CD4-positive, alpha-beta T cell treated with Interleukin-6 for 4 hours (primary cell): ENCODE measurements around the gene STON2.
A peak's percentile ranks its signal among the peaks of the same experiment; 100 is the strongest.

Experiments
- DNase-seq: peaks from one replicate; pipeline ENCODE4 v3.0.0-alpha.2; 2020; ENCODE audit warnings: mixed read lengths

The STON2 gene

DNA sequence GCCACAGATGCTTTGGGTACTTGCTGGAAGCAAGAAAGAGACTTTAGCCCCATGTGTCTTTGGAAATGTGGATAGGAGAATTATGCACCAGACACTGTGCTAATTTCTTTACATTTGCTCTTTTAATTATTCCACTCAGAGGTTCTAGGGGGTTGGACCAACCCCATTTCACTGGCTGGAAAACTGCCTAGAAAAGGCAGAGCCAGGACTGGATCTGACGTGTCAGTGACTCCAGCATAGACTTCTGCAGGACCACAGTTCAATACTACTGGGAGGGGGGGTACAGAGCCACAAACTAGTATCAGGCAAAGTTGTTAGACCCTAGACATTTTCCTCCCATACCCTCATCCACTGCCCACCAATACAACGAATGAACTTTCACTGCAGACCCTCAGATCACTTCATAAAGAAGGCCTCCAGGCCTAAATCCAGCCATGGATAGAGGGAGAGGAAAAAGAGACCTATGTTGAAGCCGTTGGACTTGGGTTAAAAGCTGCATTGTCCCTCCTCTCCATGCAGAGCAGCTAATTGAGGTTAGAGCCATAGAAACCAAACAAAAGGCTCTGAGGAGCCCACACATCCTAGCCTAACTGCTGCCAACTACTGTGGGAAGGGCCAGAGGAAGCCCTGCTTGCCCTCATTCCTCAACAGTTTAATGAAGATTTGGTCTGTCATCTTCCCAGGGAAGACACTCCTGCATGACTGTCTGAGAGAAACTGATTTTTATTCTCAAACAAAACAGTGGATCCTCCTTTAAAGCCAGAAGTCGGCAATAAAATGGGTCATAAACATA is 68.7 kb downstream of the STON2 start:
- no peak for DNase-seq

DNA sequence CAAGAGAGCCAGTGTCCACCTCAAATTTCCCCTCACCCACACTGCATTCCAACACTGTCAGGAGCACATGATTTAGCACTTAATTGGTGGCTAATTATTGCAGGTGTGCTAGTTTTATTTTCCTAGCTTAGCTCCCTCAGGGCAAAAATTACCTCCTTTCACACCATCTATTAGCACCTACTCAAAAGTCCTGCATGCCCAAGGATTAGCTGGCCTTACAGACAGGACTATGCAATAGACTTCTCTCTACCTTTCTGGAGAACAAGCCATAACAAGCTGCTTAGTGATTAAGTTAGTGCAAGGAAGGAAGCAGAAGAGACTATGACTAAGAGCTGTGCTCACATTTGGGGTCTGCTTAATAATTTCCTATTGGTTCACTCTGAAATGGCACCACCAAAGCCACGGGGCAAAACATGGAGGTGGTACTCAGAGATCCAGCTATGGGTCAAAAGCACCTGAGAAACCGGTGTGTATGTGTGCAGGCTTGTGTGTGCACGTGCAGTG is 69.5 kb downstream of the STON2 start:
- no peak for DNase-seq

DNA sequence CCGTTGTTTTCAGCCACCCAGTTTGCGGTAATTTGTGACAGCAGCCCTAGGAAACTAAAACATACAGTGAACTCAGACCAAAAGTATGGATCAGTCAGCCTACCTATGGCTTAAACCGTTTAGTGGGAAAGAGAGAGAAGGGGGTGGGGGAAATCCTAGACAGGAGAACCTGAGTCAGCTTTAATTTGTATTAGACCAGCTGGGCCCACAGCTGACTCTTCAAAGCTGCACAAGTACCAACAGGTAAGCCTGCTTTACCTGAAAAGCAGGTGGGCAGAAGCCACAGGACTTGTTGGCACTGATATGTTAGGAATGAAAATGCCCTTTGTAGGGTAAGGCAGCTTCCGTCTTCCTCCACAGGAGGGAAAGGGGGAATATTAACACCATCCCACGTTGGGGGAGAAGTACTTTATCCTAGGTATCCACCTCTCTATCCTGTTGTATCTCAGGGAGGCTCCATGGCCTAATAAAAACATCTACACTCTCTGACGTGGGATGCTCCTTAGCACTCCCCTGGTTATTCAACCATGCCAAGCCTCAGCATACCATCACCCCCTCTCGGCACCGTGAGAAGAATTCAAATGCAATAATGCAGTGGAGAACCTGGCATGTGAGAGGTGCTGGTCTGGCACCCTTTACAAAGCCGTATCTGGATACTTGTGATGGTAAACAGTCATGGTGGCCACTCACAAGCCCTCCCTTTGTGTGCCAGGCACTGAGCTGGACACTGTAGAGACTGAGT is 70.3 kb downstream of the STON2 start:
- DNase-seq: no peak

DNA sequence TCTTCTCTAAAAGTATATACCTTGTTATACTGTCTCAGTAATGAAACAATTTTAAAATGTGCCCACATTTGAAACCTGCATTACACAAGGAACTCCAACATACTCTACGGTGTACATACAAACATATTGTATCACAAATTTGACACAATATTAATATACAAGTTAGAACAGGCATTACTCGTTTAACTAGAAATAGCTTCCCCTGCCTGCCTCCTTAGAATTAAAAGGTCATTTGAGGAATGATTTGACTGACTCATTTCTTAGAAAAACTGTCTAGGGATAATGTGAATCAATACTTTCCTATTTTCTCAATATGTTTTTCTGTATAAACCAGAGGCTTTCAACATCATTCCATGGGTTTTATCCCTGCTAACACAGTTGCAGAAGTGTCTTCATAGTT is 73.7 kb downstream of the STON2 start:
- no peak for DNase-seq

DNA sequence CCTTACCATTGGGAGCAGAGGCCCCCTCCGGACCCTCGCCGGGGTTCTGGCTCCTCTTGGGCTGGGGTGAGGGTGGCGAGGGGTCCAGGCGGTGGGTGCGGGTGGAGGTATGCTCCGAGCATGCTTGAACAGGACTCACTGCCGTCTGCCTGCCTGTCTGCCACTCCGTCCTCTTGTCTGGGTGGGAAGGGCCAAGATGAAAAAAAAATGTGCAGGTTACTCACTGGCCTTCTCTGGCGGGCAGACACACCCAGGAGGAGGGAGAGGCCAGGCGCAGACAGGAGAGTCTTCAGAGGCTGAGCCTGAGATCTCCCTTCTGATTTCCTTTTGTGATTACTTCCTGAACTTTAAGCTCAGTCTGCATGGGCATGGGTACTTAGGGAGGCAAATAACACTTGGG is 76.1 kb downstream of the STON2 start:
- no peak for DNase-seq

DNA sequence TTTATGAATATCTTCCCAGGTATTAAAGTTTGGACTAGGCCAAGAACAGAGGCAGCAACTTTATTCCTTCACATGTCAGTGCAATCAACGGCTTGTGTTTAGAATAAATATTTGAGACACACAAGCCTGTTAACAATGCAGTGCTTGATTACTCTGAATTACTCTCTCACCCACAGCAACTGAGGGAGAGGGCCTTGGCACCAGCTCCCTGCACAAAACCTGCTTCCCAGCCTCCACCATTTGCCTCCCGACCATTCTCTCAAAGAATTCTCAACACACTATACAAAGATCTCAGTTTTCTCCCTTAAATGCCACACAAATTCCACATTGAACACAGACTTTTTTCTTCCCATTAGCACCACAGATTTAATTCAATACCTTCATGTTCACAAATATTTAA is 77.0 kb downstream of the STON2 start:
- no peak for DNase-seq

DNA sequence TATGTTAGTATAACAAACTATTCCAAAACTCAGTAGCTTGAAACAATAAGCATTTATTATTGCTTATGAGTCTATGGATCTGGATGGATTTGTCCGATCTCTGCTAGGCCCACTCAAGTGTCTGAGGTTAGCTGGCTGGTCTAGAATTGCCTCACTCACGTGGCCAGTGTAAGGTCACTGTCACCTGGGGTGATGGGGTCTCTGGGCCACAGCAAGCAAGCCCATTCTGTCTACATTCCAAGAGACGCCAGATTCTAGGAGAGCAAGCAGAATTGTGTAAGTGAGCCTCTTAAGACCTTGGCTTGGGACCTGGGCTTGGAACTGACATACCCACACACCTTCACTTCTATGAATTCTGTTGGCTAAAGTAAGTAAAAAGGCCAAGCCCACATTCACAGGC is 80.2 kb downstream of the STON2 start:
- DNase-seq: no peak

DNA sequence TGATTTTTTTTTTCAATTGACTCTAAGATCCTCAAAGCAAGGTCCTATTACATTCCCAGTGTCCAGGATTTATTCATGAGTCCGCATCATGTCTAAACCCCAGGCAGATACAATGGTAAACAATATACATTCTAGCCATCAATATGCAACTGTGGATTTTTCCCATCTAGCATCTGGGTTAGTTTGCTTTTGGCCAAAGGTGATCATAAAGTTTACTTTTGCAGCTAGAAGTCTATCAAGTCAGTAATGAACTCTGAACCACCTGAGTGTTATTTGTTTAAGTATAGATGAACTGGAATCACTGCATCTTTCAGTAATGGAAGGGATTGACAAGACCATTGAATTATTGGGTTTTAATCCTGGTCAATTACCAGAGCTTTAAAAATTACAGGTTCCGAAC is 80.8 kb downstream of the STON2 start:
- no peak for DNase-seq

DNA sequence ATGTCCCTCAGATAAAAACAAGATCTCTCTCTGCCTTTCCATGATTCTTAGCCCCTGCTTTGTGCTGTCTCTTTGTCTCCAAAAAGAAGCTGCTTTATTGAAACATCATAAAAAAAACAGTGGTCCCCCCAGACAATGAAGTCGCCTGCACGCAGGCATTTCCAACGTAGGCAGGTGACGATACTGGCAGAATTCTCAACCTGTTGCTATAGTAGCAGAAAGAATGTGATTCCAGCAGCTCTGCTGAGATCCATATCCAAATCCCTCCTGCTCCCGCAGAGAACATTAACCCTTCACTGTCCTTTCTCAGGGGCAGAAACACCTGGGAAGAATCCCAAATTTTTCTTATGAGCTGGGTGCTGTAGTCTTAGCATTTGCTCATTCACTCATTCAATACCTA is 84.8 kb downstream of the STON2 start:
- DNase-seq: no peak

DNA sequence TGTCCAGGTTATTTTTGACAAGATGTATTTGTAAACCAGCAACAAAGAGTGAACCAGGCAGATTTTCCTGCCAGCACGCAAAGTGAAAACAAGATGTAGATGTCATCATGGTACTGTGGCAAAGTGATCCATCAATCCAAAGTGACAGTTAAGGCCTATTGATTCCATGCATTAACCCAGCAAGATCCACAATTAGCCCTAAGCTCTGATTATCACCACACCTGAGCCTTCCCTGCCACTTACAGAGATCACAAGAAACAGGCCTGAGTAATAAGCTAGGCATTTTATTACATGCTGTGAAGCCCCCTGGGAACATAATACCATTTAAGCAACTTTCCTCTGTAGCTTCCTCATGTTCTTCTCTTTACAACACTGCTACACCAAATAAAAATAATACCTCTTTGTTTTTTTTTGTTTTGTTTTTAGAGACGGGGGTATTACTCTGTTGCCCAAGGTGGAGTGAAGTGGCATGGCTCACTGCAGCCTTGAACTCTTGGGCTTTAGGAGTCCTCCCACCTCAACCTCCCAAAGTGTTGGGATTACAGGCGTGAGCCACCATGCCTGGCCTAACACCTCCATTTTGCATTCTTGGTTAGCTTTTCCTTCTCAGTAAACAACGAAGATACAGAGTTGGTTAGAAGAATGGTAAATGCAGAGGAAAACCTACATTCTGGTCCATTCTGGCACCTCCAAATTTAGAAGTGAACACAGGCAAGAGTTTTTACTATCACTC is 85.5 kb downstream of the STON2 start:
- no peak for DNase-seq

DNA sequence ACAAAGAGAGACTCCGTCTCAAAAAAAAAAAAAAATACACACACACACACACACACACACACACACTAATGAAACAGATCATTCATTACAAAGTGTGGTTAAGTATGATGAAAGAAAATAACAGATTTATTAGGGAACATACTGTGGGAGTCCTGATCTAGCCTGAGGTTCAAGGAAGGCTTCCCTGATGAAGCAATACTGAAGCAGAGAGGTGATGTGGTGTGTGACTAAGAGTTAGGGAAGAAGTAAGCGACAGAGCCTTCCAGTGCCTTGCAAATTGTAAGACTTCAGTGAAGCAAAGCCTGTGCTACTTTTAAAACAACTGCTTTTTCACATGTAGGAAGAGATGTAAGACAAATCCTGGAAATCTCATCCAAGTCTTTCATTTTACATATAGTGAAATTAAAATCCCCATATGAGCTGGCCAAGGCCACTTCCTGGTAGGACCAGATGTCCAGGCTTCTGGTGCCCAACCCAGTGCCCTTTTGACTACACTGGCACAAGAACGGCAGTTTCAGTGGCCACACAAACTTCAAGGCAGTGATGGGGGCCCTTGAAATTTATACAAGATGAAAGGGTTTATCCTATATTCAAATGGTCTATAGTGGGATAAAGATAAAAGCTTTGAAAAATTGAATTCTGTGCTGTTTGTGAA is 86.2 kb downstream of the STON2 start:
- no peak for DNase-seq

DNA sequence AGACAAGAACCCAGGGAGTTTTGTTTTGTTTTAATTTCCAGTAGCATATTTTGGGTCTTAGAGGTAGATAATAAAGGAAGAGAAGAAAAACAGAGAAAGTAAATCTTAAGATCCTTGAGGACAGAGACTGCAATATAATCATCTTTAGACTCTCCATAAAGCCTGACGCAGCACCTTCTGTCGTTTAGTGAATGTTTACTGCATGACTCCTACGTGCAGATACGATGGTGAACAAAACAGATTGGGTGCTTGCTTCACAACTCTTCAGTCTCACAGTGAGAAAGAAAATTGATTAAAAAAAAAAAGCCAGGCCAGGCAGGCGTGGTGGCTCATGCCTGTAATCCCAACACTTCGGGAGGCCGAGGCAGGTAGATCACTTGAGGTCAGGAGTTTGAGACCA is 86.9 kb downstream of the STON2 start:
- DNase-seq: no peak

DNA sequence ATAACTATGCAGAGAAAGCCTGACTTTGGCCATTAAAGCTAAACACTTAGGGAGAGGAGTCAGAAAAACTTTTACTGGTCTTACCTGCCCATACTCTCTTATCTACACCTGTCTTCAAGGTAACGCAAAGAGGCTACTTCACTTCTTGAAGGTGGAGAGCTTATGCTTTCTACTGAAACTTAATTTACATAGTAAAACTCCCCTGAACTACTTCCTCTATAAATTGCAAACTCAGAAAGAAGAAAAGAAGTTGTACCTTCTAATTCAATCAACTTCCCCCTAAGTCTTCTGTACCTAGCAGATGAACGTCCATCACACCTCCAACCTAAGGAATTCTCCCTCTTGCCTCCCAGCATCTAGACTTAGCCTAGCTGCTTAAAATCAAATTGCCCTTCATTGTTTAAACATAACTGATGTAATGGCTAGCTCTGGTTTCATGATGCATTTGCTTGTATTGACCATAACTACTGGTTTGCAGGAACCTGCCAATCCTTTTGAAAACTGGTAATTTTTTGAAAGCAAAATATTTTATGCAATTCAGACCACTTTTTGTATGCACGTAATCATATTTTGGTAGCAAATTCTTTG is 87.7 kb downstream of the STON2 start:
- no peak for DNase-seq

DNA sequence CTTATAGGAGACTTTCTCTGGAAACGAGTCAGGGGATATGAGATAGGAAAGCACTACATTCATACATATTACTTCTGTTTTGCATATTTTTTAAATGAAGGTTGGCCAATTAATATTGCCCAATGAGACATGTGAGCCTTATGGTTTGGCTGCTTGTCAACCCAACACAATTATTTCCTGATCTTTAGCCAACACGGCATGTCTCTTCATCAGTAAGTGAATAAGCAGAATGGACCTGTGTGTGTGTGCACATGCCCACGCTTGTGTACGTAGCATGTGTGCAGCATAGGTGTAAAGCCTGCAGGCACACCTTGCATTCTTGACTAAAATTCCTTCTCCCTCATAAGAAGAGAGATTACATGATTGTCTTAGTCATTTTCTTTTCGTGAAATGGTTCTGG is 88.3 kb downstream of the STON2 start:
- DNase-seq: no peak

DNA sequence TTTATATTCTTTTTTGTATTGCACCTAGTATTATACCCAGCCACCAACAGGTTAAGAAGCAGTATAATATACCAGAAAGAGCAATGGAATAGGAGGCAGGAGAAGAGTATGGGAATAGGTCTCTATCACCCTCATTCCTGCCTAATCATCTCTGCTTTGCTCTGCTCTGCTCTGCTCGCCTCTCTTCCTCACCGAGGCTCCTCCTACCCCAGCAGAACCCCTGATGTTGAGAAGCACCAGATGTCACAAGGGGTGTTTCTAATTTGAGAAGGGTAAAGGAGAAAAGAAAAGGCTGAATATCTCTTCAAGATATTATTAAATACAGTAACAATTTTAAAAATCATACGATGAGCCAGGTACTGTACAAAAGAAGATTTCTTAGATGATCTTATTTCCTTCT is 89.0 kb downstream of the STON2 start:
- DNase-seq: no peak

DNA sequence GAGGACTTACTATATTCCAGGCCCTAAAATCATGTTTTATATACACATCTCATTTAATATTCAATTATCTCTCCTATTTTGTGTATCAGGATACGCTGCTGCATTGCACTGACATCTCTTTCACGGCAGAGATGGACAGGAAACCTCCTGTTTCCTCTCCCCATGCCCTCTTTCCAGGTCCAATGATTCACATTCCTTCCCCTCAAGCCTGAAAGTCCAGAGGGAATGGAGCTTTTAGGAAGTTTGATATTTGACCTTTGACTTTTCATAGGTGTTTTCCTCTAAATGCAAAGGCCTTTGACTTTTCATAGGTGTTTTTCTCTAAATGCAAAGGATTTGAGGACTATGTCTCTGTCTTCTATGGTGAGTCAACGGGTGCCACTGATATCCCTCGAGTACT is 89.5 kb downstream of the STON2 start:
- no peak for DNase-seq

DNA sequence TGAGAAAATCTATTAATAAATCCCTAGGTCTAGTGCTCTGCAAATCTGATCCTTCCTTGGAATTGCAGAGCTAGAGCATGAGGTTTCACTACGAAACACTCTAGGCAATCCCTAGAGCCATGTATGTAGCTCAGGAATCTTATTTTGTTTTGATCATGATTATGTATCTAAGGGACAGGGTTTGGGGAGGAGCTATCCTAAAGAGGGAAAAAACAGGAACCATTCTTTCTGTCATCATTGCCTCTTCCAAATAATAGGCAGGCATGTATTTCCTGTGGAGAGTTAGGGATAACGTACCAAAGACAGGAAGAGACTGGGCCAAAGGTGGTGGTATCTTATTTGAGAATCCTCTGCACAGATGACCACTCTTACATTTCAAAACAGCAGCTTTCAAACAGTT is 90.6 kb downstream of the STON2 start:
- DNase-seq: no peak

DNA sequence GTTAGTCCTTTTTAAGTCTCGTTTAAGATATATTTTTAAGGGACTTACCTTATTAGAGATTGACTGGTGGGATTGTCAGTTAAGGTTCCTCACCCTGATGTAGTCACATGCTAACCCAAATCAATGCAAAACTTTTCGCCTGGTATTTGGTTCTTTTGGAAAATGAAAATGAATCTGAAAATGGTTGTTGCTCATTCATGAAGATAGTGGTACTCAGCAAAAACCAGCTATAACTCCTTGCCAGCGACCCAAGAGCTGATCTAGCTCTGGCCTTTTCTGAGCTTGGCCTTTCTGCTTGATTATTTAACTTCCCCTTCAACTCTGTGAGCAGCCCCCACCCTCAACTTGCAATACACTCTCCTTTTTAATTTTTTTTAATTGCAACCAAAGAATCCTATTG is 94.4 kb downstream of the STON2 start:
- DNase-seq: no peak

DNA sequence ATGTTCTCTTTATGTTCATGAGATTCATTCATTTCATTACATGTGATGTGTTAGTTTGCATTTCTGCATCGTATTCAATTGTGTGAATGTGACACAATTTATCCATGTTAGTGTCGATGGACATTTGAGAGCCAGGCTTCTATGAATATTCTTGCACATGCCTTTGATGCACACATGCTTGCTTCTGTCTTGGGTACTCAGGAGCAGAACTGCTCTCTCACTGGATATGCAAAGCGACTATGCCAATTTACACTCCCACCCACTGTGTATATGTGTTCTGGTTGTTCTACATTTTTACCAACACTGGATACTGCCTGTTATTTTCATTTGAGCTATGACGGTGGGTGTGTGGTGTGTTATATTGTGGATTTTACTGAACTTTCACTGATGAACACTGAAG is 95.1 kb downstream of the STON2 start:
- DNase-seq: no peak

DNA sequence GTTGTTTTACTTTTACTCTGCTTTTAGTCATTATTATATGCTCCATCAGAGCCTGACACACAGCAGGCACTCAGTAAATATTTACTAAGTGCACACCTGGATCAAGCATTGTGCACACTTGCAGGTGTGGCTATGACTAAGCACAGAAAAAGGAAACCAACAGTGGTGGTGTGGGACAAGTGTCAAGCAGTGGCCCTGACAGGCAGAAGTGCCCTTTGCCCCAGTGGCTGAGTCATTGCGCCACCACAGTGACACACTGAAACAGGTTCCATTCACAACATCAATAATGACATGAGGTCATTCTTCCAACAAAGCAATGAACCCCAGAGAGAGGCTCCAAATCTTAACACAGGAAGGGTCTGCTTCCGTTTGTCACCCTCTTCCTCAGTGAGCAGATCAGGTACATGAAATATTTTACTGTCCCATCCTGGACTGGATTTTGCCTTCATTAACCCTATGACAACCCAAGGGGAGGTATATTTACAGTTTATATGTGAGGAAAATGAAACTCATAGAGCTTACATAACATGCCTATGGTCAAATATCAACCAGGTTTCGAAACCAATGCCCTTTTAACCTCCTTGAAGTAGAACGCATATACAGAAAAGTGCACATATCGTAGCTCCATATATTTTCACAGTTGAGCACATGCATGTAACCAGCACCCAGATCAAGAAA is 96.7 kb downstream of the STON2 start:
- DNase-seq: peak; percentile 2

DNA sequence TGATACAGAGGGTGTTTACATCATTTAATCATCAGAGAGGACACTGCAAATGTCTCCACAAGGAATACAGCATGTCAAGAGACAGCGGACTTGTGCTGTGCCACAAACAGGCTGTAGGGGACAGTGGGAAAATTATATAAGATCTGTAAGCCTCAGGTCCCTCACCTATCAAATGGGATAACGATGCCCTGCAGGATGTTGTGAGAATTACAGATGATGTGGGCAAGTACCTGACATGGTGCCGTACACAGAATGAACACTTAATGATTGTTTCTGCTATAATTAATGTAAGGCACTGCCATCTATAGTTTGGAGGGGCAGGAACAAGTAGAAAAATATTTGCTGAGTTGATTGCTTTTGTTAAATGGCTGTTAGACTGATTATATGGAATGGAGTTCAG is 97.5 kb downstream of the STON2 start:
- no peak for DNase-seq

DNA sequence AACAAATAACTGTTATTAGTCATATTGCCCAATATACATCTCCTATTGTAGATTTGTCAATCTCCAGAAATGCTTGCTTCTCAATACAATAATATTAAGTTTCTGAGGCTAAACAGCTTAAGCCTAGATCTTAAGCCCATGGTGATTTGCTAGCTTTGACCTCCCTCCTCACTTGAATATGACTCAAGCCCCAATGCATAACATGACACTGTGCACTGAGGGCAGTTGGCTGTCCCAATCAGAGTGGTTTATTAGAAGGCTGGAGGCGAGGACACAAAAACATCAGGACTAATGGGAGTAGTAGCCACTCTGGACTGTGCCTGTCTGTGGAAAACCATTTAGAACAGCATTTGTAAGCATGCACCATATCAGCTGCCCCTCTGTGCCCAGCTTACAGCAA is 98.3 kb downstream of the STON2 start:
- DNase-seq: no peak
